ENCODE measurements around the gene ASCC2.

- no peak for TF ChIP-seq EZH2 (IDR thresholded peaks at IDR 0.05; ENCODE audit: borderline replicate concordance, low read depth, low read length, poor library complexity, severe bottlenecking)
- TF ChIP-seq, protein P1, sequence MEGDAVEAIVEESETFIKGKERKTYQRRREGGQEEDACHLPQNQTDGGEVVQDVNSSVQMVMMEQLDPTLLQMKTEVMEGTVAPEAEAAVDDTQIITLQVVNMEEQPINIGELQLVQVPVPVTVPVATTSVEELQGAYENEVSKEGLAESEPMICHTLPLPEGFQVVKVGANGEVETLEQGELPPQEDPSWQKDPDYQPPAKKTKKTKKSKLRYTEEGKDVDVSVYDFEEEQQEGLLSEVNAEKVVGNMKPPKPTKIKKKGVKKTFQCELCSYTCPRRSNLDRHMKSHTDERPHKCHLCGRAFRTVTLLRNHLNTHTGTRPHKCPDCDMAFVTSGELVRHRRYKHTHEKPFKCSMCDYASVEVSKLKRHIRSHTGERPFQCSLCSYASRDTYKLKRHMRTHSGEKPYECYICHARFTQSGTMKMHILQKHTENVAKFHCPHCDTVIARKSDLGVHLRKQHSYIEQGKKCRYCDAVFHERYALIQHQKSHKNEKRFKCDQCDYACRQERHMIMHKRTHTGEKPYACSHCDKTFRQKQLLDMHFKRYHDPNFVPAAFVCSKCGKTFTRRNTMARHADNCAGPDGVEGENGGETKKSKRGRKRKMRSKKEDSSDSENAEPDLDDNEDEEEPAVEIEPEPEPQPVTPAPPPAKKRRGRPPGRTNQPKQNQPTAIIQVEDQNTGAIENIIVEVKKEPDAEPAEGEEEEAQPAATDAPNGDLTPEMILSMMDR (conservative IDR thresholded peaks at IDR 0.05; ENCODE audit: low read depth, low read length) = no peak
Measured at GRCh38 chr22:29742326-29742725, 95.7 kb downstream of the ASCC2 start.
